HG03025 (cell line): Measurements from ENCODE around the gene C22orf15.

Experiments
- ATAC-seq: cut with Tn5 transposase; IDR thresholded peaks from one replicate; pipeline ENCODE4 v1.9.1; 2021; ENCODE audit warnings: mild to moderate bottlenecking, moderate library complexity; ENCODE audit not compliant: unreplicated experiment, low FRiP score

C22orf15 gene

GRCh38 chr22:23750714-23751440, 11.9 kb upstream of the C22orf15 start, which contains the start of gene ZNF70:
Gene ZNF70 (minus strand): TSS chr22:23751112. CDS start chr22:23745140, 5,972 bp downstream.
- no peak for ATAC-seq

DNA sequence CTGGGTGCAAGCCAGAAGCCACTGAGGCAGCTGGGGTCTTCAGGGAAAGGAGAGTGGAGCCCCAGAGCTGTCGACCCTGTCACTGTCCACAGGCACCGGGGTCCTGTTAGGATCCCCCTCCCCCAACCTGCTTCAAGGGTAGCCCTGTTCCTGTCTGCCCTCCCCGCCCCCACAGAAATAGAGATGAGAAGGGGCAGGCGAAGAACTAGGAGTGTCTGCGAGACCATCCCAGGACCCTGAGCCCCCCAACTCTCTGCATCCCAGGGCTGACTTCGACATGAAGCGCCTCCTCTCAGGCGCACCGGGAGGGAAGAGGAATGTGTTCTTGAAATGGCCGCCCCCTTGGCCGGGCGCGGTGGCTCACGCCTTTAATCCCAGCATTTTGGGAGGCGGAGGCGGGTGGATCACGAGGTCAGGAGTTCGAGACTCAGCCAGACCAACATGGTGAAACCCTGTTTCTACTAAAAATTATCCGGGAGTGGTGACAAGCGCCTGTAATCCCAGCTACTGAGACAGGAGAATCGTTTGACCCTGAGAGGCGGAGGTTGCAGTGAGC, 11.3 kb upstream of the C22orf15 start:
- no peak for ATAC-seq

- ATAC-seq: no peak
These were observed 10.6 kb upstream of the C22orf15 start for GRCh38 chr22:23752090-23752691.

GRCh38 chr22:23752750-23753149, 10.0 kb upstream of the C22orf15 start:
- no peak for ATAC-seq

- ATAC-seq: no peak
These were observed 9.4 kb upstream of the C22orf15 start for GRCh38 chr22:23753385-23753784.

- ATAC-seq: no peak
These were observed 8.4 kb upstream of the C22orf15 start, which contains the start of gene VPREB3 for GRCh38 chr22:23754220-23754919. Gene VPREB3 (minus strand): TSS chr22:23754425. CDS start chr22:23754363, 62 bp downstream.

GRCh38 chr22:23754980-23755636, 7.7 kb upstream of the C22orf15 start:
- no peak for ATAC-seq

- ATAC-seq: no peak
These were observed 7.1 kb upstream of the C22orf15 start for GRCh38 chr22:23755711-23756110.

- ATAC-seq: no peak
These were observed 5.9 kb upstream of the C22orf15 start for GRCh38 chr22:23756891-23757290.

- ATAC-seq: no peak
These were observed 3.2 kb upstream of the C22orf15 start for GRCh38 chr22:23759566-23759965.

DNA sequence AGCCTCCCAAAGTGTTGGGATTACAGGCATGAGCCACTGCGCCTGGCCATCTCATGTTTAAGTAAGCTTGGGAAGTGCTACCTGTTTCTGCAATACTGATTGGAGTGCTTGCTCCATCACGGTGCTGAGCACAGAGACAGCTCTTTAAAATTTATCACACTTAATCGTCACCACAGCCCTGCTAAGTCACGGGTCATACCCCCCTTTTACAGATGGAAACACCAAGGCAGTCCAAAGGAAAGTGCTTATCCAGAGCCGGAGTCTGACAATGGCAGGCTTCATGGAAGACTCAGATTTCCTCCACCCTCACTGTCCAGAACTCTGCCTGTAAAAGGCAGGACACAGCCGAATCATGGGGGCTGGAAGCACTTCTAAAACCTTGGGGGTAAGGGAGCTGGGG, 2.7 kb upstream of the C22orf15 start:
- no peak for ATAC-seq

- no peak for ATAC-seq
These were observed 772 bp downstream of the C22orf15 start for GRCh38 chr22:23763579-23763945.

DNA sequence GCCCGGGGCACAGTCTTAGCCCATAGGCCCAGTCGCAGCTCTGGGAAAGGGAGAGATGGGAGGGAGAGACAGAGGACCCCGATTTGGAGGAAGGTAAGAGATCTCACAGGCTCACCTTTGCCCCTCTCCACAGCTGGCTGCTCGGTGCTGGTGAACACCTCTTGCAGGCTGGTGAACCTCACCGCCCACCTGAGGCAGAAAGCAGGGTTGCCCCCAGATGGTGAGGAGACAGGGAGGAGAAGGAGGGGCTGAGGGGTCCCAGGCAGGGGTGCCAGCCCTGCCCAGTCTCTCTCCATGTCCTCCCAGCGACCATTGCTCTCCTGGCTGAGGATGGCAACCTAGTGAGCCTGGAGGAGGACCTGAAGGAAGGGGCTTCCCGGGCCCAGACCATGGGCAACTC, 1.2 kb downstream of the C22orf15 start:
- ATAC-seq: no peak

- no peak for ATAC-seq
These were observed 2.4 kb downstream of the C22orf15 start for GRCh38 chr22:23764899-23765881.

DNA sequence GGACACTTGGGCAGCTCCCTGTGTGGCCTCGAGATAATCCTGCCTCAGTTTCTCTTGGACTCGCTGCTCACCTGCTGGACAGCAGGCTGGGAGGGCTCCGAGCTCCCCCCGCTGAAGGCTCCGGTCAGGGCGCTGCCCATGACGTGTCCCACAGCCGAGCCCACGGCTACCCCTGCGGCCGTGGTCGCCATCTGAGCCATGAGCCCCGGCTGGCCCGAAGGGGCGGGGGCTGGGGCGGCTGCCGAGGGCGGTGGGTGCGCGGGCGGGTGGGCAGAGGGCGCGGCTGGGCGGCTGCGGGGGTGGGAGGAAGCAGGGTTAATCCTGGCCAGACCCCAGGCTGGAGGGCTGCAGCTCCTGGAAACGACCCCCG, 4.5 kb downstream of the C22orf15 start:
- no peak for ATAC-seq

DNA sequence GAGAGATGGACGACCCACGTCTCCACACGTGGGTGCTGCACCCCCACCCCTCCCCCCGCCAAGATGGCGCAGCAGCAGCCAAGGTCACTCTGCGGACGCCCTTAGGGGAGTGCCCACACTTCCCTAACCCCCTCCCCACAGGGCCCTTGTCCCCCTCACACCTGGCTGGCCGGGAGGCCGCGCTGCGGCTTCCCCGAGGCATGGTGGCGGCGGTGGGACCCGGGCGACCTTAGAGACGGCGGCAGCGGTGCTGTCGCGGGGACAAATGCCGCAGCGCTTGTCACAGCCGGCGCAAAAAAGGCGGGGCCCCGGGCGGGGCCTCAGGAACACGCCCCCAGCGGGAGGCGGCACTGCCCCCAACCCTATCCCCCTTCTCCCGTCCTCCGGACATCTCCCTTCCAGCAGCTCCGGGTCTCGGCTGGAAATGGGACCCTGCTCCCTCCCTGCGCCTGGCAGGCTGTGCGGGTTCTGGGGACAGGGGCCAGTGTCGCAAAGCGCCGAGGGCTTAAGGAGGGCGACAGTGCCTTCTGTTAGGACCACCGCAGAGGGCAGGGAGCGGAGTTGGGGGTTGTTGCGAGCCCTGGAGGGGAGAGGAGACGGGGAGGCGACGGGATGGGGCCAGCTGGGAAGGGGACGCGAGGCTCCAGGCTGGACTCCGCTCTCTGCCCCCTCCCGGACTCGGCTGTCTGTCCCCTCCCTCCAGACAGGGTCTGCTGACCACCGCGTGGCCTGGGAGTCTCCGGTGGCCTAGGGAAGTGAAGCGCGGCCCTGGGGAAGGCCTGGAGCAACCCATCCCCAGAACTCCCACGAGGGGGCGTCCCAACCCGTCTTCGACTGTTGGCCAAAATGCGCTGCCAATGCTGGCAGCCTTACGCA, 5.1 kb downstream of the C22orf15 start, which contains the start of gene CHCHD10:
Gene CHCHD10 (minus strand): TSS at position 300 of the 876 bp plus-strand sequence. CDS start 98 bp downstream, at position 202.
- ATAC-seq: no peak

- no peak for ATAC-seq
These were observed 6.7 kb downstream of the C22orf15 start for GRCh38 chr22:23769321-23769965.

DNA sequence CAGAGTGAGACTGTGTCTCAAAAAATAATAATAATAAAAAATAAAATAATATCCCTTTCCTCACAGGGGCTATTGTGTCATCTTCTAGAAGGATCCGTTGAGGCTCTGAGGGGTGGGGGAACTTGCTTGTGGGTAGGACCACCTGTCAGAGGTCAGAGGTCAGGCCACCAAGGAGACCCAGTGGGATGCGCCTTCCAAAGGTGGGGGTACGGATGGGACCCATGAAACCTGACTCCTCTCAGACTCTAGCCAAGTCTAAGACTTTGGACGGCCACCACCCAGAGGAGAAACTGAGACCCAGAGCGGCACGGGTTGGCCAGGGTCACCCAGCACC, 9.5 kb downstream of the C22orf15 start:
- ATAC-seq: no peak
